Gastrocnemius medialis (tissue), 4 donors: Measurements from ENCODE around the gene SPATA12. TPM values are rescaled to one million over a fixed set of nuclear protein-coding genes. Genes with fewer than 3 reads are reported as not detected.
A peak's percentile ranks its signal among the peaks of the same experiment; 100 is the strongest.

Experiments used
- ATAC-seq, 2 donors: fragments of 150-250 bp; one replicate each; pipeline ENCODE4 v1.9.1; 2016
- DNase-seq, 2 donors: peaks; one replicate each; pipeline ENCODE4 v3.0.0-alpha.2; 2019
- H3K27ac ChIP-seq, 4 donors: fragments of 200-600 bp; sonication (generic); 1 replicate in 1 of 4; 2 replicates in 3 of 4; pipeline ENCODE4 v1.5.1; 2016 to 2018; ENCODE audit warnings: mild to moderate bottlenecking in 2 of 4, moderate library complexity in 1 of 4
- H3K27me3 ChIP-seq, 3 donors: fragments of 200-600 bp; sonication (generic) in 2 of 3; 1 replicate in 1 of 3; 2 replicates in 2 of 3; pipeline versions ENCODE4 v1.5.1 to v1.6.0; 2016 to 2019; ENCODE audit warnings: mild to moderate bottlenecking in 1 of 3, moderate library complexity in 1 of 3
- H3K36me3 ChIP-seq, 2 donors: fragments of 200-600 bp; sonication (generic) in 1 of 2; one replicate each; pipeline ENCODE4 v1.5.1; 2017 to 2018
- H3K4me1 ChIP-seq, 2 donors: fragments of 200-600 bp; sonication (generic) in 1 of 2; one replicate each; pipeline ENCODE4 v1.5.1; 2016 to 2017; ENCODE audit warnings: mild to moderate bottlenecking in 2 of 2
- H3K4me3 ChIP-seq, 4 donors: fragments of 200-600 bp; sonication (generic) in 3 of 4; 1 replicate in 1 of 4; 2 replicates in 3 of 4; pipeline ENCODE4 v1.5.1; 2016 to 2019; ENCODE audit warnings: mild to moderate bottlenecking in 2 of 4
- H3K9me3 ChIP-seq, 3 donors: fragments of 200-600 bp; sonication (generic) in 2 of 3; 1 replicate in 1 of 3; 2 replicates in 2 of 3; pipeline ENCODE4 v1.5.1; 2016 to 2019
- POLR2A ChIP-seq, 2 donors: fragments of 450-650 bp; IDR thresholded peaks; one replicate each; pipeline ENCODE4 v1.6.1; 2017; ENCODE audit warnings: antibody characterized with exemption in 2 of 2, mild to moderate bottlenecking in 2 of 2, moderate library complexity in 2 of 2
- in situ Hi-C, 4 donors: fragments of 200-750 bp; cut with MboI; loops; one replicate each; pipeline versions ENCODE4 v1.15.0 to v1.8.0; 2017; ENCODE audit warnings: low sequenced_read_pairs in 4 of 4
- intact Hi-C: fragments of 100-400 bp; cut with DNase I; formaldehyde crosslinking; loops from one replicate; pipeline ENCODE4 v1.15.1; 2023; ENCODE audit warnings: low total_unique reads
- total RNA-seq, 4 donors: library from RNA; depleted of rRNA; stranded (reverse); fragments of >200 nt; gene quantifications; one replicate each; pipeline versions ENCODE4 v1.1.0 to v1.2.3, GENCODE V29; 2016
- TF ChIP-seq, protein P1 (sequence below), 5 experiments: fragments of 450-650 bp in 3 of 5; fragments of 200-600 bp in 2 of 5; sonication (generic) in 2 of 5; IDR thresholded peaks in 4 of 5; conservative IDR thresholded peaks in 1 of 5; 1 replicate in 4 of 5; 2 replicates in 1 of 5; pipeline ENCODE4 v1.5.1; 2016 to 2019; ENCODE audit warnings: antibody characterized with exemption in 5 of 5, mild to moderate bottlenecking in 3 of 5, moderate library complexity in 3 of 5

Gene SPATA12
- total RNA-seq, 4 donors from 2014 or later: not detected

DNA sequence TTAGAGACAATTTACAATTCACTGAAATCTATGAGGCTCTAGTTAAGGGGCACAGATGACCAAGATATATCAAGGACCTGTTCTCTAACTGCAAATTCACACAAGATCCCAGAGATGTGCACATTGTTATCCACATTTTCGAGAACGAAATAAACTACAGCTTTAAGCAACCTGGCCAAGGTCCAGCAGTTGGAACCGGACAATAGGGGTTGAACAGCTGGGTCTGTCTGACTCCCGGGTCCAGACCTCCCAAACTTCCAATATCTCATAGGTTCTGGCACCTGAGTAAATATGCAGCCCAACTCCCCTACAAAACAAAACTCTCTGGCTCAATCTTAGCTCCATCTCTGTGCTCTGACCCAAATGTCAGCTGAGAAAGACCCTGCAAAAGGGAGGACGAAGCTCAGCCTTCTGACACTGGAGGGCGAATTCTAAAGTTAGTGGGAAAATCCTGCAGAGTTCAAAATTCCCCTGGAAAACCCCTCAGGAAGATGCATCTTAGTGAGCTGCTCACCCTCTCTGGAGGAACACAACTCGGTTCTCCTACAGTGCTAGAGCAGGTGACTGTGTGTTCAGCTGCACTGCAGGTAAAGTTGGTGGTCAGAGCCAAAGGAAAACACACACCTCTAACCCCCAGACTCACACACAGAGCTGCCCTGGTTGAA lies 14.2 kb upstream of the SPATA12 start:
- ATAC-seq (no peak), DNase-seq (no peak)
- intact Hi-C loops (no loop called here), in situ Hi-C loops (no loop called here)
- H3K4me1 ChIP-seq: no peaks in the 10 kb centered on the region
- no peak overlapping the region for H3K4me3 ChIP-seq
- no peak for TF ChIP-seq POLR2A (IDR thresholded peaks at IDR 0.05)
- TF ChIP-seq, protein P1, sequence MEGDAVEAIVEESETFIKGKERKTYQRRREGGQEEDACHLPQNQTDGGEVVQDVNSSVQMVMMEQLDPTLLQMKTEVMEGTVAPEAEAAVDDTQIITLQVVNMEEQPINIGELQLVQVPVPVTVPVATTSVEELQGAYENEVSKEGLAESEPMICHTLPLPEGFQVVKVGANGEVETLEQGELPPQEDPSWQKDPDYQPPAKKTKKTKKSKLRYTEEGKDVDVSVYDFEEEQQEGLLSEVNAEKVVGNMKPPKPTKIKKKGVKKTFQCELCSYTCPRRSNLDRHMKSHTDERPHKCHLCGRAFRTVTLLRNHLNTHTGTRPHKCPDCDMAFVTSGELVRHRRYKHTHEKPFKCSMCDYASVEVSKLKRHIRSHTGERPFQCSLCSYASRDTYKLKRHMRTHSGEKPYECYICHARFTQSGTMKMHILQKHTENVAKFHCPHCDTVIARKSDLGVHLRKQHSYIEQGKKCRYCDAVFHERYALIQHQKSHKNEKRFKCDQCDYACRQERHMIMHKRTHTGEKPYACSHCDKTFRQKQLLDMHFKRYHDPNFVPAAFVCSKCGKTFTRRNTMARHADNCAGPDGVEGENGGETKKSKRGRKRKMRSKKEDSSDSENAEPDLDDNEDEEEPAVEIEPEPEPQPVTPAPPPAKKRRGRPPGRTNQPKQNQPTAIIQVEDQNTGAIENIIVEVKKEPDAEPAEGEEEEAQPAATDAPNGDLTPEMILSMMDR (IDR thresholded peaks at IDR 0.05 in 4 of 5, conservative IDR thresholded peaks at IDR 0.05 in 1 of 5): no peak
- no peaks in the 10 kb centered on the region for H3K36me3 ChIP-seq
- no peak overlapping the region for H3K27ac ChIP-seq
- no peaks in the 10 kb centered on the region for H3K9me3 ChIP-seq
- no peaks in the 10 kb centered on the region for H3K27me3 ChIP-seq

DNA sequence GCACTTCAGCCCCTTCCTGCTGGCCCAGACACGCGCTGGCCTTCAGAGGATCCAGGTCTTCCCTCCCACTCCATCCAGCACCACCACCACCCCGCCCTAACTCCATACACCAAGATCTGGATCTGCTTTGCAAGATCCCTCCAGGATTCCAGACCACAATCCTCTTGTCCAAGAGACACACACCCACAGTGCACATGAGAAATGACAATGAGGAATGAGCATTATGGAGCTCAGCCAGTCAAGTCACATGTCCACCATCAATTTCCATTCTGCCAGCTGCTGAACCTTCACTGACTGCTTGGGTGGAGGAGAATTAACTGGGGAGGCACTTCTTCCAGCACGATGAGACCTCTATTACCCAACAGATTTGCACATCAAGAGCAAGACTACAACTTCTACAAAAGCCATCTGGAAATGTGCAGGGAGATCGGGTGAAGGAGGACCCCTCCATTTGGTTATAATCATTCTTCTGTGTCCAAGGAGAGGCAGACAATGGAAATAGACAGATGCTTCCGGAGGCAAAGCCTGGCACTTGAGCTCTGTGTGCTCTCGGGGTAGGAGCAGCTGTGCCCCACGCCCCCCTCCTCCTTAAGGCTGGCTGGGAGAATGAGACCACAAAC lies 12.3 kb upstream of the SPATA12 start:
- H3K9me3 ChIP-seq: no peaks in the 10 kb centered on the region
- no peaks in the 10 kb centered on the region for H3K4me1 ChIP-seq
- intact Hi-C loops: no loop called here
- H3K27ac ChIP-seq: peak overlapping the region in 1 of 4 donors; percentile 11
- no peaks in the 10 kb centered on the region for H3K36me3 ChIP-seq
- H3K27me3 ChIP-seq: no peaks in the 10 kb centered on the region
- TF ChIP-seq, protein P1 (IDR thresholded peaks at IDR 0.05 in 4 of 5, conservative IDR thresholded peaks at IDR 0.05 in 1 of 5): no peak
- no peak for TF ChIP-seq POLR2A (IDR thresholded peaks at IDR 0.05)
- in situ Hi-C loops: no loop called here
- H3K4me3 ChIP-seq: no peak overlapping the region
- DNase-seq (peak; percentile 19 to 49), ATAC-seq (peak; percentile 81 to 88)

DNA sequence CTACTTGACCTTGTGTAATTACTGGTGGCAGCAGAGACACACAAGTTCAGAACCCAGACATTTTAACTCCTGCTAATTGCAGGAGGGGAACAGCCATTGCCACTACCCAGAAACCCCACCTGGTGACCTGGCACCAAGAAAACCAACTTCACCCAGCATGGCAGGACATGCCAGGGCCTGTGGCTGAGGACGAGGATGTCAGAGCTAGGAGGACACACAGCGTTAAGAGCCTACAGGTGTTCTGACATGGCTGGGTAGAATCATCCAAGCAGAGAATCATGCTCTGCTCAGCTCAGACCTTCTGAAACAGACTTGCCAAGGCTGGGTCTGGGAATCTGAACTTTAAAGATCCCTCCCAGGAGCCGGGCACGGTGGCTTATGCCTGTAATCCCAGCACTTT lies 11.7 kb upstream of the SPATA12 start:
- DNase-seq: no peak
- Histone ChIP-seq H3K27ac (no peak overlapping the region), H3K27me3 (no peaks in the 10 kb centered on the region), H3K4me1 (no peaks in the 10 kb centered on the region), H3K4me3 (no peak overlapping the region), H3K9me3 (no peaks in the 10 kb centered on the region), H3K36me3 (no peaks in the 10 kb centered on the region)
- in situ Hi-C loops: no loop called here
- no peak for TF ChIP-seq POLR2A (IDR thresholded peaks at IDR 0.05)
- TF ChIP-seq, protein P1 (IDR thresholded peaks at IDR 0.05 in 4 of 5, conservative IDR thresholded peaks at IDR 0.05 in 1 of 5): no peak
- ATAC-seq: no peak
- intact Hi-C loops: no loop called here

- no peak for ATAC-seq
- TF ChIP-seq, protein P1 (IDR thresholded peaks at IDR 0.05 in 4 of 5, conservative IDR thresholded peaks at IDR 0.05 in 1 of 5): no peak
- TF ChIP-seq POLR2A (IDR thresholded peaks at IDR 0.05): no peak
These were observed 7.8 kb upstream of the SPATA12 start for GRCh38 chr3:57052662-57053061.

More at GRCh38 chr3:57052662-57053061, 7.8 kb upstream of the SPATA12 start:
- H3K9me3 ChIP-seq: no peaks in the 10 kb centered on the region
- H3K4me3 ChIP-seq: no peak overlapping the region
- intact Hi-C loops (no loop called here), in situ Hi-C loops (no loop called here)
- no peaks in the 10 kb centered on the region for H3K4me1 ChIP-seq
- no peak for DNase-seq
- H3K36me3 ChIP-seq: no peaks in the 10 kb centered on the region
- H3K27me3 ChIP-seq: no peaks in the 10 kb centered on the region
- no peak overlapping the region for H3K27ac ChIP-seq
